OCI-LY1 (cell line): ENCODE data around the gene UGT2B7.

ENCODE experiments used
- CTCF ChIP-seq: fragments of 200-600 bp; sonication (generic), shearing (Covaris generic); IDR thresholded peaks from 2 replicates; pipeline ENCODE4 v1.5.1; 2017; ENCODE audit warnings: mild to moderate bottlenecking, antibody characterized with exemption, low read length, moderate library complexity, mixed read lengths
- EZH2 ChIP-seq: fragments of 200-600 bp; sonication (generic), shearing (Covaris generic); IDR thresholded peaks from 2 replicates; pipeline ENCODE4 v1.8.0; 2017; ENCODE audit warnings: borderline replicate concordance, mixed run types, mild to moderate bottlenecking, antibody characterized with exemption, low read length, moderate library complexity, mixed read lengths

GRCh38 chr4:69054578-69055200, 41.6 kb upstream of the UGT2B7 start:
- TF ChIP-seq CTCF (no peak), EZH2 (no peak)
